NB4 (cell line): ENCODE results near the gene ALOX12B.

Experiments used
- CTCF ChIP-seq: IDR thresholded peaks from one replicate; pipeline ENCODE4 v1.5.1; 2012; ENCODE audit warnings: low read depth, low read length
- MAX ChIP-seq: IDR thresholded peaks from 2 replicates; pipeline ENCODE4 v1.6.1; 2011; ENCODE audit warnings: low read depth, low read length
- MYC ChIP-seq: IDR thresholded peaks from 2 replicates; pipeline ENCODE4 v1.6.1; 2011; ENCODE audit warnings: low read depth, low read length
- POLR2A ChIP-seq: IDR thresholded peaks from 2 replicates; pipeline ENCODE4 v1.6.1; 2011; ENCODE audit warnings: mild to moderate bottlenecking; ENCODE audit not compliant: insufficient read length; ENCODE audit errors: extremely low read depth

GRCh38 chr17:8067806-8068205 lies 19.7 kb downstream of the ALOX12B start:
- TF ChIP-seq CTCF (no peak), MAX (no peak), POLR2A (no peak), MYC (no peak)
